GM18870 (cell line): Measurements from ENCODE around the gene RFTN1.

Experiments
- ATAC-seq: cut with Tn5 transposase; IDR thresholded peaks from one replicate; pipeline ENCODE4 v1.9.1; 2021; ENCODE audit warnings: moderate library complexity; ENCODE audit not compliant: unreplicated experiment

RFTN1 gene

GRCh38 chr3:16513141-16514020, at the start of gene RFTN1:
TSS of gene RFTN1 (minus strand) at chr3:16513699. CDS start at chr3:16493869, 19,830 bp downstream.
- no peak for ATAC-seq

DNA sequence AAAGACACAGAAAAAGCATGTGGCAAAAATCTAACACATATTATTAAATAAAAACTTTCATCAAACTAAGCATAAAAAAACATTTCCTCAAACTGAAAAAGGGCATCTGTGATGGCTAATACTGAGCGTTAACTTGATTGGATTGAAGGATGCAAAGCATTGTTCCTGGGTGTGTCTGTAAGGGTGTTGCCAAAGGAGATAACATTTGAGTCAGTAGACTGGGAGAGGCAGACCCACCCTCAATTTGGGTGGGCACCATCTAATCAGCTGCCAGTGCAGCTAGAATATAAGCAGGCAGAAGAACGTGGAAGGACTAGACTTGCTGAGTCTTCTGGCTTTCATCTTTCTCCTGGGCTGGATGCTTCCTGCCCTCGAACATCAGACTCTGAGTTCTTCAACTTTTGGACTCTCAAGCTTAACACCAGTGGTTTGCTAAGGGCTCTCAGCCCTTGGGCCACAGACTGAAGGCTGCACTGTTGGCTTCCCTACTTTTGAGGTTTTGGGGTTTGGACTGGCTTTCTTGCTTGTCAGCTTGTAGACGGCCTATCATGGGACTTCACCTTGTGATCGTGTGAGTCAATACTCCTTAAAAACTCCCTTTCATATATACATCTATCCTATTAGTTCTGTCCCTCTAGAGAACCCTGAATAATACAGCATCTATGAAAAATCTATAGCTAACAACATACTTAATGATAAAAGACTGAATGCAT, 46.3 kb upstream of the RFTN1 start:
- no peak for ATAC-seq

DNA sequence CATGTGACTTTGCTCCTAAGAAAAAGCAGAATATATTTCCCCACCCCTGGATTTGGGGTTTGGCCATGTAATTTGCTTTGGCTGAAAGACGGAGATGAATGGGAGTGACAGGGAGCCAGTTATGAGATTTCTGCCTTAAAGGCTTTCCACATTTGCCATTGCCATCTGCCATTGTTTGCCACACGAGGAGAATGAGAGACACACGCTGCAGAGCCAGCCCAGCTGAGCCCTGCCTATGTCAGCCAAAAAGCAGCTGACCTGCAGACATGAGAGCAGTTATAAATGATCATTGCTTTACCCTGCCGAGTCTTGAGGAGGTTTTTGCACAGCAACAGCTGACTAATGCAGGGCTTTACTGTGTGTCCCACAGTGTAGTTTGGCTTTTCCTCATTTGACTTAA, 40.6 kb upstream of the RFTN1 start:
- no peak for ATAC-seq

GRCh38 chr3:16552757-16553156, 39.3 kb upstream of the RFTN1 start:
- no peak for ATAC-seq

DNA sequence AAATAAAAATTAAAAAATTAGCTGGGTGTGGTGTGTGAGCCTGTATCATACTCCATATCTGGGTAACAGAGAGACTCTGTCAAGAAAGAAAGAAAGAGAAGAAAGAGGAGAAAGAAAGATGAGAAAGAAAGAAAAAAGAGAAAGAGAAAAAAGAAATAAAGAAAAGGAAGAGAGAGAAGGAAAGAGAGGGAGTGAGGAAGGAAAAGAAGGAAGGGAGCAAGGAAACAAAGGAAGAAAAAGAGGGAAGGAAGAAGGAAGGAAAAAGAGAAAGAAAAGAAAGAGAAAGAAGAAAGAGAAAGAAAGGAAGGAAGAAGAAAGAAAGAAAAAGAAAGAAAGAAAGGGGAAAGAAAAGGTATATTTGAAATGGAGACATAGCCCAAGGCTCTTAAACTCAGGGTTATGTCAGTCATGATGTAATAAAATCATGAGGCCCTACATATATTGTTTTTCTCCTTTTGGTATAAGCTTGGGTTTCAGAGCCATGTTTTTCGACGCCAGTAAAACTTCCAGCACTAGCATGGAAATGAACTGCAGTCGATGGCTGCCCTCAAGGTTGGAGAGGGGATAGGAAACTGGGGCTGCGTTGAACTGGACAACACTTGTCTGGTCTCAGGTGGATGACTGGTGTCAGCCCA, 38.0 kb upstream of the RFTN1 start:
- no peak for ATAC-seq

GRCh38 chr3:16550676-16551341, 37.3 kb upstream of the RFTN1 start:
- peak; percentile 93 for ATAC-seq

- no peak for ATAC-seq
Measured at GRCh38 chr3:16550305-16550675, 36.8 kb upstream of the RFTN1 start.

DNA sequence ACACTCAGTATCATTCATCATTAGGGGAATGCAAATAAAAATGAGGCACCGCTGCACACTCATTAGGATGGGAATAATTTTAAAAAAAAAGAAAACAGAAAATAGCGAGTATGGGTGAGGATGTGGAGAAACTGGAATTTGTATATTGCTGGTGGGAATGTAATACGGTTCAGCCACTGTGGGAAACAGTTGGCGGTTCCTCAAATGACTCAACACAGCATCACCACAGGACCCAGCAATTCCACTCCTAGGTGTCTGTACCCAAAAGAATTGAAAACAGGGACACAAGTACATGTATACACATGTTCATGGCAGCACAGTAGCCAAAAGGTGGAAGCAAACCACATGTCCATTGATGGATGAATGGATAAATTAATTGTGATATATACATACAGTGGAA, 35.2 kb upstream of the RFTN1 start:
- ATAC-seq = no peak

DNA sequence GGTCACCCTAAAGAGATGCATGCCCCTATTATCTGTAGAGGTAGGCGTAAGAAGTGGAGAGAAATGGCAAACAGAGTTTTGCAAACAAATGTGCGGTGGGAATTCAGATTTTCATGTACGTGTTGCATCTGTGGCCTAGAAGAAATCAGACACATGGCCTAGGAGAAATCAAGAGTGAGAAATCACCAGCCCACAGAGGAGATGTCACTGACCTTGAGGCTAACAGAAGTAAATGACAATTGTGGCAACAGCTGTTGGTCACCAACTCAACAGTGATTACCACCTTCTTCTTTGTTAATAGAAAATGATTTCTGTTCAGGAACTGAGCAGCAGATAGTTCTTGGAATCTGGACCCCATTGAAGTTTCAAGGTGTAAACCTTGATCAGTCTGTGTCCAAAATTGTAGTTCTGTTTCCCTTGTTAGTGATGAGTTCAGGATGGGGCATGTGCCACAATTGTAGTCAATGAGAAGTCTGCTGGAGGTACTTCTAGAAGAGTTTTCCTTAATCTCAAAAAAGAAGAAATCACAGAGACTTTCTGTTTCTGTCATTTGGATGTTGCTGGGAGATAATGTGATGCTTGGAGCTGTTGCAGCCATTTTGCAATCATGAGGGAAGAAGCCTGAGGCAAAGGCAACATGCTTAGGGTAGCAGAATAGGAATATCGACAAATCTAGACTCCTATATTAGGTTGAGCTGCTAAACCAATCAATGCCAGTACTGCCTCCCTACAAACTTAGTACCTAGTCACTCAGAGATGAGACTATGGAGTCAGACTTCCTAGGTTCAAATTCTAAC, 34.3 kb upstream of the RFTN1 start:
- ATAC-seq = no peak

- no peak for ATAC-seq
Measured at GRCh38 chr3:16546186-16547010, 32.9 kb upstream of the RFTN1 start.

- ATAC-seq = no peak
Measured at GRCh38 chr3:16545413-16546185, 32.1 kb upstream of the RFTN1 start.

DNA sequence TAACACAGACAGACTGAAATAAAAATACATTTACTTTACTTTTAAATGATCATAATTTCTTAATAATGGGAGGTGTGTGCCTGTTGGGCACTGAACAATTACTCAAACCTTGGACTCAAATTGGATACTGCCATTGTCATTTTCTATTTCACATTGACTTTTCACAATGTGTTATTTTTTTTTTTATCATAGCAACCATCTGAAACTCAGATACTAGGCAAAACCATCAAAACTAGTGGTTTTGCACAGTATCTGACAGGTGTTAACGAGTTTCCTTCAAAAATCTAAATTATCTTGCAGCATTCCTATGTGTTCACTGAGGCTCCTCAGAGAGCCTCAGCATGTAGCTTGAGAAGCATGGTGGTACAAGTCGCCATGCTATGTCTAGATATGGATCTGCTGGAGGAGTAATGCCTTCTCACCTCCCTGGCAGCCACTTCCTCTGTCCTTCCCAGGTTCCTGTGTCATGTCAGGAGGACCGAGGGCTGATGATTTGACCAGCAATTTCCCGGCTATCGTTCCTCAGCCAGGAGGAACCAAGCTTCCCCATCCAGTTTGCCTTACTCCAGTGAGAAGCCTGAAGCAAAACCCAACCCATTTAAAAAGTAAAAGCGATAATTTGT, 29.9 kb upstream of the RFTN1 start:
- ATAC-seq = no peak

DNA sequence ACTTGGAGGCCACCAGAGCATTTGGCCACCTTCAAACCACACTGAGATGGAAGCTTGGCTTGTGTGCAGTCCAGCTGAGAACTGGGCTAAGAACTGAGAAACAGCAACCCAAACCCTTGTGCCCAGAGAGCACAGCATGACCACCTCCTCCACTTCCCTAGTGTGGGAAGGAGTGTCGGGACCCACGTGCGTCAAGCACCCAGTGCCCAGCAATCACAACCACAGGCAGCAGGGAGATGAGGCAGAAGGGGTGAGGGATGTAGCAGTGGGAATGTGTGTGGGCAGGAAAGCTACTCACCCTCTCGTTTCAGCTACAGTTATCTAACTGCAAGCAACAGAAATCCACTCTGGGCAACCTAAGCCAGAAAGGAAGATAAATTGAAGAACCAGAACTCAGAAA, 25.0 kb upstream of the RFTN1 start:
- no peak for ATAC-seq

DNA sequence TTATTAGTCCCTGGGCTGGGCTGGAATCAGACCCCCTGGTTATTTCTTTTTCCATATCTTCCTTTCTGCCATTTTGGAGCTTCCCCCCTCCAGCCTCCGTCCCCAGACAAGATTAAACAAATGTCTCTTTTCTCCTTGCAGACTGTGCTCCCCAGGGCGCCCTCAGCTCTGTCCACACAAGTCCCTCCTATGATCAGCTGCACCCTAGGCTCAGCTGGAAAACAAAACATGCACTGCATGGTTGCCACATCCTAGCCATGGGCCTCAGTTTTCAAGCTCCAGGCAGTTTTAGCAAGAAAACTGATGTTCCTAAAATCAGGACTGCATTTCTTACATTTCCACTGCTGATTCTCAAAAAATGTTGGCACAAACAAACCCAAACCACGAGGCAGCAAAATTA, 23.5 kb upstream of the RFTN1 start:
- ATAC-seq = no peak

GRCh38 chr3:16536344-16536663, 22.8 kb upstream of the RFTN1 start:
- ATAC-seq = no peak

DNA sequence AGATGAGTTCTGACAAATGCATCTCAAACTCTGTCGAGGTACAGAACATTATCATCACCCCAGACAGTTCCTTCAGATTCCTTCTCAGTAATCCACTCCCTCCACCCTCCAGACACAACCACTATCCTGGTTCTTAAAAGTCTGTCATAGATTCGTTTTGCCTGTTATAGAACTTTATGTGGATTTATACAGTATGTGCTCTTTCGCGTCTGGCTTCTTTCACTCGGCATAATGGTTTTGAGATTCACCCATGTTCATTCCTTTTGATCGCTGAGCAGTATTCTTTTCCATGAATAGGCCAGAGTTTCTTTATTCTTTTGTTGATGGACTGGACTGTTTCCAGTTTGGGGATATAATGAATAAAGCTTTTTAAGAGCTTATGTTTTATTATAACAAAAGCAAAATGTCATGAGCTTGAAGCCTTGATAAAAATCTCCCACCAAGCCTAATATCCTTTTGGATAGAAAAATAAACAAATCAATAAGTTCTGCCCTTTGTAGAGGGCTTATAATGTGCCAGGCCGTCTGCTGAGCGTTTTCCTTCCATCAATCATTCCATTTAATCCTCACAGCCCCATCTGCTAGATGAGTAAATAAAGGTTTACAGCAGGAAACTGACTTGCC, 21.3 kb upstream of the RFTN1 start:
- no peak for ATAC-seq

DNA sequence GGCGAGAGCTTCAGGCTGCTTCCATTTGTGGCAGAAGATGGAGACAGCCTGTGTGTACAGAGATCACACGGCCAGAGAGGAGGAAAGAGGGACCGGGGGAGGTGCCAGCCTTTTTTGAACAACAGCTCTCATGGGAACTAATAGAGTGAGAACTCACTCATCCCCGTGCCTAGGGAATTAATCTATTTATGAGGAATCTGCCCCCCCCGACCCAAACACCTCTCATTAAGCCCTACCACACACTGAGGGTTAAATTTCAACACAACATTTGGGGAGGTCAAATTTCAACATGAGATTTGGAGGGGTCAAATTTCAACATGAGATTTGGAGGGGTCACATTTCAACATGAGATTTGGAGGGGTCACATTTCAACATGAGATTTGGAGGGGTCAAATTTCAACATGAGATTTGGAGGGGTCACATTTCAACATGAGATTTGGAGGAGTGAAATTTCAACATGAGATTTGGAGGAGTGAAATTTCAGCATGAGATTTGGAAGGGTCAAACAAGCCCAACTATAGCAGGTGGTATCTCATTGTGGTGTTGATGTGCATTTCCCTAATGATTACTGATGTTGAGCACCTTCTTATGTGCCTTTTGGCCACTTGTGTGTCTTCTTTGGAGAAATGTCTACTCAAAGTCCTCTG, 20.6 kb upstream of the RFTN1 start:
- no peak for ATAC-seq

DNA sequence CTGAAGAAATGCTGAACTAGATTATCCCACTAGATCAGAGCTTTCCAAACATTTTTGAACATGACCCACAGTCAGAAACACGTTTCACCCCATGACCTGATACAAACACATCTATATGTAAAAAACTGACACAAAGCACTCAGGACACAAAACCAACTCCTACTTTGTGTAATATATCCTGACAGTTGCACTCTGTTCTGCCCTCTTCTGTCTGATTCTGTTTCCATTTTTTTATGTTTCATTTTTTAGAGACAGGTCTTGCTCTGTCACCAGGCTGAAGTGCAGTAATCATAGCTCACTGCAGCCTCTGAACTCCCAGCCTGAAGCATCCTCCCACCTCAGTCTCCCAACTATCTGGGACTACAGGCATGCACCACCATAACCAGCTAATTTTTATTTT, 15.8 kb upstream of the RFTN1 start:
- no peak for ATAC-seq
